Chondrocyte (in vitro differentiated cells): ENCODE measurements around the gene CAVIN1. TPM values are rescaled to one million over a fixed set of nuclear protein-coding genes. Genes with fewer than 3 reads are reported as not detected.
A peak's percentile ranks its signal among the peaks of the same experiment; 100 is the strongest.
"Not testable (repeated sequence)": the region's sequence is repeated elsewhere in the genome, so short reads cannot be mapped to it uniquely, and the experiment has no call there.

ENCODE experiments used
- DNase-seq: peaks from one replicate; pipeline ENCODE4 v3.0.0; 2021; ENCODE audit warnings: mixed read lengths, low spot score
- H3K27ac Mint-ChIP-seq: one replicate; pipeline ENCODE4 v1.8.0; 2021; ENCODE audit warnings: mild to moderate bottlenecking, moderate library complexity, mixed read lengths; ENCODE audit not compliant: unreplicated experiment
- H3K27me3 Mint-ChIP-seq: 2 replicates; pipeline ENCODE4 v1.8.0; 2021; ENCODE audit warnings: low read depth, mixed read lengths
- H3K36me3 Mint-ChIP-seq: 2 replicates; pipeline ENCODE4 v1.8.0; 2021; ENCODE audit warnings: low read depth, mixed read lengths
- H3K4me1 Mint-ChIP-seq: 2 replicates; pipeline ENCODE4 v1.8.0; 2021; ENCODE audit warnings: low read depth, mild to moderate bottlenecking, mixed read lengths
- H3K4me3 Mint-ChIP-seq: one replicate; pipeline ENCODE4 v1.8.0; 2021; ENCODE audit warnings: mild to moderate bottlenecking, moderate library complexity, mixed read lengths; ENCODE audit not compliant: unreplicated experiment
- H3K9me3 Mint-ChIP-seq: 2 replicates; pipeline ENCODE4 v1.8.0; 2021; ENCODE audit warnings: low read depth, mixed read lengths
- CTCF ChIP-seq: fragments of 200-600 bp; sonication (generic); IDR thresholded peaks from 2 replicates; pipeline ENCODE4 v1.5.0; 2021; ENCODE audit warnings: antibody characterized with exemption, mild to moderate bottlenecking, moderate library complexity
- total RNA-seq: library from RNA; stranded (reverse); gene quantifications from 3 replicates; pipeline ENCODE4 v1.2.1, GENCODE V29; 2021

CAVIN1 gene
- total RNA-seq, 1 donor from 2014 or later, result 877 TPM

GRCh38 chr17:42392692-42393415 is 30.2 kb downstream of the CAVIN1 start:
- no peak overlapping the region for H3K4me3 Mint-ChIP-seq
- H3K27ac Mint-ChIP-seq, result no peak overlapping the region
- DNase-seq, result no peak
- peaks cover 3% of the 10 kb centered on the region for H3K36me3 Mint-ChIP-seq
- H3K27me3 Mint-ChIP-seq, result no peaks in the 10 kb centered on the region
- H3K9me3 Mint-ChIP-seq, result no peaks in the 10 kb centered on the region
- H3K4me1 Mint-ChIP-seq, result peaks cover 11% of the 10 kb centered on the region
- no peak for TF ChIP-seq CTCF

- not testable (repeated sequence) for H3K27me3 Mint-ChIP-seq, H3K4me3 Mint-ChIP-seq, H3K36me3 Mint-ChIP-seq, H3K9me3 Mint-ChIP-seq, H3K27ac Mint-ChIP-seq
- DNase-seq, result peak; percentile 13
- H3K4me1 Mint-ChIP-seq, result peaks cover 18% of the 10 kb centered on the region
Measured at GRCh38 chr17:42391439-42391838, 31.6 kb downstream of the CAVIN1 start.

GRCh38 chr17:42389899-42390298 is 33.2 kb downstream of the CAVIN1 start:
- TF ChIP-seq CTCF, result no peak
- no peaks in the 10 kb centered on the region for H3K27me3 Mint-ChIP-seq
- no peak overlapping the region for H3K4me3 Mint-ChIP-seq
- H3K27ac Mint-ChIP-seq, result no peak overlapping the region
- peaks cover 4% of the 10 kb centered on the region for H3K36me3 Mint-ChIP-seq
- DNase-seq, result peak; percentile 29
- H3K9me3 Mint-ChIP-seq, result no peaks in the 10 kb centered on the region
- H3K4me1 Mint-ChIP-seq, result peaks cover 30% of the 10 kb centered on the region

GRCh38 chr17:42389135-42389417 is 34.0 kb downstream of the CAVIN1 start:
- H3K9me3 Mint-ChIP-seq, result no peaks in the 10 kb centered on the region
- H3K4me1 Mint-ChIP-seq, result peaks cover 34% of the 10 kb centered on the region
- H3K36me3 Mint-ChIP-seq, result peaks cover 1% of the 10 kb centered on the region
- H3K4me3 Mint-ChIP-seq, result peak overlapping the region; percentile 92
- no peaks in the 10 kb centered on the region for H3K27me3 Mint-ChIP-seq
- peak overlapping the region; percentile 100 for H3K27ac Mint-ChIP-seq
- no peak for DNase-seq
- TF ChIP-seq CTCF, result no peak

GRCh38 chr17:42388381-42389134 is 34.5 kb downstream of the CAVIN1 start, which contains the start of gene STAT3:
Gene STAT3, minus strand, starts transcription at chr17:42388442. Its CDS starts 39,926 bp downstream, at chr17:42348516.
- Mint-ChIP-seq H3K4me3 (peak within 1 kb of the TSS; percentile 92), H3K36me3 (peaks cover 1% of the 10 kb centered on the region), H3K9me3 (no peaks in the 10 kb centered on the region), H3K4me1 (peaks cover 36% of the 10 kb centered on the region), H3K27ac (peak within 1 kb of the TSS; percentile 100), H3K27me3 (no peaks in the 10 kb centered on the region)
- DNase-seq, result peak; percentile 100
- peak; percentile 13 for TF ChIP-seq CTCF
